Medulla oblongata (tissue), 1 donor: ENCODE results near the gene SLIT1.
"Not testable (repeated sequence)": the region's sequence is repeated elsewhere in the genome, so short reads cannot be mapped to it uniquely, and the experiment has no call there.

Source experiments
- DNase-seq: peaks from one replicate; pipeline ENCODE4 v3.0.0-alpha.2; 2015; ENCODE audit errors: extremely low spot score

The SLIT1 gene

DNA sequence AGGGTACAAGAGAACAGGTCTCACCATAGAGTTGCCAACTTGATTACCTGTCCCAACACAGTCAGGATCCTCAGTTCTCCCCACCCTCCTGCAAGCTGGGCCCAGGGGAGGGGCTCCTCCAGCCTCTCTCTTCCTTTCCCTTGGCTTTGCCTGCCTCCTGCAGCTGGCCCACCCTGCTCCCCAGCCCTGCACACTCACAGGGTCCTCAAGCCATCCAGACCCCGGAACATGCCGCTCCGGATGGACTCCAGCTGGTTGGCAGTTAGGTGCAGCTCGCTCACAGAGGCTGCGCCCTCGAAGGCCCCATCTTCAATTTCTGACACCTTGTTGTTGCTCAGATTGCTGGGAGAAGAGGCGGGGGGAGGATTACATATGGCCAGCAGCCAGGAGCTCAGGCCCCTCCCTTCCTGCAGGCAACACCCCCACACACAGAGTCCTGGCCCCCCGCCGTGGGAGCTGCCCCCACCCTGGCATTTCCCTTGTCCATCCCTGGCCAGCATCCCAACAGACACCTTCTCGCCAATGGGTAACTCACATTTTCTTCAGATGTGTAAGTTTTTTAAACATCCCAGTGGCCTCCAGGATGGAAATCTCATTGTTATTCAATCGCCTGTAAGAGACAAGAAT, 139.2 kb downstream of the SLIT1 start:
- no peak for DNase-seq

DNA sequence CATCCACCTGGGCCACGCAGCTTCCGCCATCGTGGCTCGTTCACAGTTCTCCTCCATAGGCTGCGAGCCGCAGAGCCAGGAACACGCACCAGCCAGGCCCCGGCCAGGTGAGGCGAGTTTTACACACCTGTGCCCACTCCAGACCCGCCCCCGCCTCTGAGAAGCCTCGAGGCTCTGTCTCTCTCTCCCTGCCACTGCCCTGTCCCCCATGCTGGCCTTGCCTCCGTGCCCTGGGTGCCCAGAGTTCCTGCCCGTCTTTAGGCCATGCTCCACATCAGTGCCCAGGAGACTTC, 142.2 kb downstream of the SLIT1 start:
- DNase-seq, result no peak

DNA sequence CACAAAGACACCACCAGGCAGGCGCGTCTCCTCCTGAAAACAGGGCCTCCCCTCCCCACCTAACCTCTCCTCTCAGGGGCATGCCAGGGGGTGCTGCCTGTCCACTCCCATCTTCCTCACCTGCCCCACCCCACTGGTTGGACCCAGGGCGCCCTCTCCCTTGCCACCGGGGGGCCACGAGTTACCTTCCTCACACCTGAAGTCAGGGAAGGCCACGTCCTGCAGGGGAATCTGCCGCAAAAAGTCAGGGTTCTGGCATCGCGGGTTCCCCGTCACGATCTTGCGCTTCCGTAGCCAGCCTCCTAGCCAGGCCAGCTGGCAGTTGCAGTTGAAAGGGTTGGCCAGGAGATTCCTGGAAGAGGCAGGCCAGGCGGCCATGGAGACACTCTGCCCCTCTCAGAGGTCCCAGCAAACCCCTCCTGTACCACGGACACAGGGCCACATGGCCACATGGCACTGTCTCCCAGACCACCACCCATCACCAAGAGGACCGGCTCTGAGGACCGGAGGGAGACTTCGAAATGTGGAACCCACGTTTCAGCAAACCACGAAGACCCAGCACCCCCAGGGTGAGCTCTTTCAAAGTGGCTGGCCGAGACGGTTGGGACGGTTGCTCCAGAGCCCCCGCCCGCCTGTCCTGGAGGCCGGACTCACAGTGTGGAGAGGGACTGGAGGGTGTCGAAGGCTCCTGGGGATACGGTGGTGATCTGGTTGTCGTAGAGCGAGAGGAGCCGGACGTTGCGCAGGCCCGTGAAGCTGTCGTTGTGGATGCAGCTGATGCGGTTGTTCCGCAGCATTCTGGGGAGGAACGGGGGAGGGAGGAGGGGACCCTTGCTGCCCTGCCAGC, 142.8 kb downstream of the SLIT1 start:
- no peak for DNase-seq

DNA sequence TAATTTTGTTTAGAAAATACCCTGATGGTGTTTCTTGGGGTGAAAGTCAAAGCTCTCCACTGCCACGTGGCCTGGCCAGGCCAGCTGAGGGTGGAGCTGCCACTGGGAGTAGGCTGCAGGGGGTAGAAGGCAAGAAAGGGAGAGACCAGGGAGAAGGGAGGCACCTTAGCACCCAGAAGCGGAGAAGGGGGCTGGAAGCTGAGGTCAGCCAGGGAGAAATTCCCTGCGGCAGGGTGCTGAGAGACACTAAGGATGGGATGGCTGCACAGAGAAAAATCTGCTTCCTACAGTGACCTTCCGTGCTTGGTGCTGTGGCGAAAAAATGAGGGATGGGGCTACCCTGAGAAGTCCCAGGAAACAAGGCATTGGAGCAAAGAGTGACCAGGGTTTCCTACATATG, 143.7 kb downstream of the SLIT1 start:
- no peak for DNase-seq

DNA sequence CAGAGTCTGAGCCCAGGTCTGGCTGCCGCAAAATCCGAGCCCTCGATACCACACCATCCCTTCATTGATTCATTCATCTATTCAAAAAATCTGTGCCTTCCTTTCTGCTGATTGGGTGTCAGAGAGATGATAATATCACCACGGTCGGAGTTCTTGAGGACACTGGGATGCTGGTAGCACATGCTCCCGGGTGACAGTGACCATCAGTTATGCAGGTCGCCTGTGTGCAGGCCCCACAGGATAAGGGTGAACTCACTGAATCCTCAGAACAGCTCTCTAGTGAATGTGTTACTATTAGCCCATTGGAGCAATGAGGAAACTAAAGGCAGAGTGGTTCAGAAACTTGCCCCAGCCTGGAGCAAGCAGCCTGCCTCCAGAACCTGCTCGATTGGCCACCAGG, 145.1 kb downstream of the SLIT1 start:
- DNase-seq, result no peak

DNA sequence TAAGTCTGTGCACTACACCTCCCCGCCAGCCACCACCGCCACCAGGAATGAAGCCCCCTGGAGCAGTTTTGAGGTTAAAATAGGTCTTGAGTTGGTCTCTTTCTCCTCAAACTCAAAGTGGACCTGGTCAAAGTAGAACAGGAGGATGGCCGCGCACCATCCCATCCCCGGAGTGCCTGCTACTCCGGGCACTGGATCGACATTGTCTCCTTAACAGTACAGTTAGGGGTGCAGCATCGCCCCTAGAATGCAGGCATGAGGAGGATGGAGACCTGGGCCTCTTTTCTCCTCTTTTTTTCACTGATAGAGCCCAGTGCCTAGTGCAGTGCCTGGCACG, 145.5 kb downstream of the SLIT1 start:
- no peak for DNase-seq

DNA sequence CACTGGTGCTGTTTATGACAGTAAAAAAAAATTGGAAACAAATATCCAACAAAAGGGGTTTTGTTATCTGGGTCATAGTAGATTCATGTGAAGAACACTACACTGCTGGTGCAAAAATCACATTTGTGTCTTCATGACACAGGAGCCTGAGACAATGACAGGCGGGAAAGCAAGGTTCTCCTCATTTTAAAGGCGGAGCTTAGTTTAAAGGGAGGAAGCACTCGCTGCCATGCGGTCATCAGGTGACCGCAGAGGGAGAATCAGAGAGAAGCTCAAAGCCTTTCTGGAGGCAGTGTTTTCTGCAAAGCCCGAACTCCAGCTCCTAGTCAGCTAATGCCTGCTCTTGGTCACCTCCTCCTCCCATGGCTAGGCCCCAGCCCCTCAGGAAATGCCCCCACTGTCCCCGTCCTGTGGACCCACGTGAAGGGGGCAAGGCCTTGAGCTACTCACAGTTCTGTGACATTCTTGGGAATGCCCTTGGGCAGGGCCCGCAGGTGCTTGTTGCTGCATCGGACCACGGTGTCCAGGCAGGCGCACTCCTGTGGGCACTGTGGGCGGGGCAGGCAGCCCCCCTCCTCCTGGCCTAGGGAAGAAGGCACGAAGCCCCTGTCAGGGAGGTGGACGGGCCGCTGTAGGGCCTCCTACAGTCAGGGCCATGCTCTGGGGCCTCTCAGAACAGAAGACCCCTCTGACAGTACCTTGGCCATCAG, 146.1 kb downstream of the SLIT1 start:
- DNase-seq, result no peak

DNA sequence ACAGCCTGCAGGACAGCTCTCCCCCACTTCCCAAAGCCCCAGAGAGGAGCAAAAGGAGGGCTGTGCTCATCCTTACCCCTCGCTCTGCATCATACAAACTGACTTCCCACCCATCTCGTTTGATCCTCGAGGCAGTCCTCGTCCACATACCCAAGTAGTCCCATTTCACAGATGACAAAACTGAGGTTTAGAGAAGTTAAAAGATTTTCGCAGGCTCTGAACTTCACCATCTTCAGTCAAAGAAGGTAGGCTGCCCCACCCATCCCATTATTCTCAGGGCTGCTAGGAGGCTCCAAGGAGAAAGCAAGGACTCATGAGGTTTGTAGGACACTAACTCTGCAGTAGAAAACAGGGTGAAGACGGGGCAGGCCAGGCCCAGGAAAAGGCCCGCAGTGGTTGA, 147.1 kb downstream of the SLIT1 start:
- DNase-seq, result no peak

DNA sequence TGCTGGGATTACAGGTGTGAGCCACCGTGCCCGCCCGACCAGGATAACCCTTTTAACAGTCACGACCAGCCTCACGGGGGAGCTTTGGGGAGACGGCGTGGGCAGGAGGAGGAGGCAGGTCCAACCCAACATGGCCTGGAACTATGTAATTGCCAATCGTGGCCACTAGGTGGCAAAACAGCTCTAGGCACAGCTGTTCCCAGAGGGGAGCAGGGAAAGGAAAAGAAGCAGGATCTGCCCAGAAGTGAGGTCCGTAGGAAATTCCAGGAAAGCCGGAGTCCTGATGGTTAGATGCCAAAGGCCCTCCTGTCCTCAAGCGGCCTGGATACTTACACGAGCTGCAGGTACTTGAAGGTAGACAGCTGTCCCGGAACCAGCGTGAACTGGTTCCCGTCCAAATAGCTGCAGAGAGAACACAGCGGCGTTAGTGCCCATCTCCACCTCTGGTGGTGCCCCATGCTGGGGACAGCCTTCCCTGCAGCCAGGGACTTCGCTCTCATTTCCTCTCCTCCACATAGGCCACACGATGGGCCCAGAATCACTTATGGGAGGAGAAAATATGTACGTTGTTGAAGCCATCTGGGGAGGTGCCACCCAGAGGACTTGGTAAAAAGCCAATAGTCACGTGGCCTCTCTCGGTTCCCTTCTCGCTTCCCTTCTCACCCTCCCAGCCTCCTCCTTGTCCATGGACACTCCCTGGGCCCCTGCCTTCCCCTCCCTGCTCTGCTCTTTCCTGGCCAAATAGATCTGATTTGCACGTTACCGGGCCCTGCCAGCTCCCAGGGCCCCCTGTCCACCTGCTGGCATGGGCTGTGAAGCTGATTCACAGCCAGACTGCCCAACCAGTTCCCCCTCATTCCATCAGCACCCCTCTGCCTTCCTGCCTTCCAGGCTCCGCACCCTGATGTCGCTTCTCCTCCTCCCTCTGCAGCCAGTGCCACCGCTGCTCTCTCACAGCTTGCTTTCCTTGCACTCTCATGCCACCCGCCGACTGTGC, 148.1 kb downstream of the SLIT1 start:
- DNase-seq, result peak; percentile 91

DNA sequence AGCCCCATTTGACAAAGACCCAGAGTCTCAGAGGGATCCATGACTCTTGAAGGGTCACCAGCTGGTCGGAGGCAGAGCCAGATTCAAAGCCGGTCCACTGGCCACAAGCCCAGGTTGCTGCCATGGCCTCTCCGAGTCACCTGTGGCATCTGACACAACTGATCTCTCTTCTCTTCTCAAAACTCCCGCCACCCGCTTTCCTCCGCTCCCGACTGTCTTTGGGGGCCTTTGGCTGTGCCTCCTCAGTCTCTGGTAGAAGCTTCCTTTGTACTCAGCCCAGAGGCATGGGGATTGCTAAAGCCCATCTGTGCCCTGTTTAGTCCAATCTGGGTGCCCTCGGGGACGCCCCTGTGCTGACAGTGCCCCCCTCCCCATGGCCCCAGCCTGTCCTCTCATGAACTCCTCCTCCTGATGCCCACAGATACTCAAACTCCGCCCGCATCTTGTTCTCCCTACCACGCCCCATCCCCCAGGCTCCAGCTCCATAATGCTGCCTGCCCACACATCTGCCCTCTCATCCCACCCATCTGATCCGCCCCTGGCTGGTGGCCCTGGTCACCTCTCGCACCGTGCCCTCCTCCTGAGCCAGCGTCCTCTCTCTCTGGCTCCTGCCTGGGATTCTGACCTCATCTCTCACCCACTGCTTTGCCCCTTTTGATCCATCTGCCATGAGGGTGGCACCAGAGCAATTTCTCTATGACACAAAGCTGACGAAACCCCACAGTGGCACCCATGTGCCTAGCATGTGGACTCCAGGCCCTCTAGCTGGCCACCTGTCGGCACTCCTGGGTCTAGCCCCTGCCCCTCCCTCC, 150.6 kb downstream of the SLIT1 start:
- no peak for DNase-seq

DNA sequence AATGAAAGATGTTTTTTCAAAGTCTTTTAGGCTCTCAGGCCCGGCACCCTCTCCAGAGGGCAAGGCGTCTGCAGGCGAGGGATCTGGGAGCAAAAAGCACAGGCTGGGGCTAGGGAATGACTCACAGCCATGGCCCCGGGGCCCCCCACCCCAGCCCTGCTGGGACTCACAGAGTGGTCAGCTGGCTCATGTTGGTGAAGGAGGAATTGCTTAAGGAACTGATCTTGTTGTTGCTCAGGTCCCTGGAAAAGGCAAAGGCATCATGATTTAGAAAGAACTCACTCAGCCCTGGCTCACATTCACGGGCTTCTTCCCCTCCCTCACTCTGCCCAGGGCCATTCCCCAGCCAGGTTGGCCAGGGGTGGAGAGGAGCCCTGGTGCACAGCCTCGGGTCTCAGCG, 151.5 kb downstream of the SLIT1 start:
- no peak for DNase-seq

DNA sequence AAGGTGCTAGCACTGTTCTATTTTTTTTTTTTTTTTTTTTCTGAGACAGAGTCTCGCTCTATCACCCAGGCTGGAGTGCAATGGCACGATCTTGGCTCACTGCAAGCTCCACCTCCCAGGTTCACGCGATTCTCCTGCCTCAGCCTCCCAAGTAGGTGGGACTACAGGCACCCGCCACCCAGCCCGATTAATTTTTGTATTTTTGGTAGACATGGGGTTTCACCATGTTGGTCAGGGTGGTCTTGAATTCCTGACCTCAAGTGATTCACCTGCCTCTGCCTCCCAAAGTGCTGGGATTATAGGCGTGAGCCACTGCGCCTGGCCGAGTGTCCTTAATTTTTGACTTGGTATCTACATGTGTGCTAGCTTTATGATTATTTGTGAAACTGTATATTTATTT, 151.9 kb downstream of the SLIT1 start:
- DNase-seq, result not testable (repeated sequence)

DNA sequence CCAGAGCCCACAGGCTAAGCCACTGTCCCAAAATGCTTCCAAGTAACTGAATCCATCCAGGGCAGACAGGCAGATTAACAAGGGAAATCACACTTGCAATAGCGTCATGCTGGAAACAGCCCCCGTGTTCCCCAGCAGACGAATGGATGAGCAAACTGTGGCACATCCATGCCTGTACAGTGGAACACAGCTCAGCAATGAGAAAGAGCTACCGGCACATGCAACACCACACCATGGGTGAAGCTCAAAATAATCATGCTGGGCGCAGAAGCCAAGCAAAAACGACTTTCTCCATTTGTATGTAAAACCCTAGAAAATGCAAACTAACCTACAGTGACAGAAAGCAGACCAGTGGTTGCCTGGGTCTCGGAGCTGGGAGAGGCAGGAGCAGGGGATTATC, 153.1 kb downstream of the SLIT1 start:
- DNase-seq, result no peak

DNA sequence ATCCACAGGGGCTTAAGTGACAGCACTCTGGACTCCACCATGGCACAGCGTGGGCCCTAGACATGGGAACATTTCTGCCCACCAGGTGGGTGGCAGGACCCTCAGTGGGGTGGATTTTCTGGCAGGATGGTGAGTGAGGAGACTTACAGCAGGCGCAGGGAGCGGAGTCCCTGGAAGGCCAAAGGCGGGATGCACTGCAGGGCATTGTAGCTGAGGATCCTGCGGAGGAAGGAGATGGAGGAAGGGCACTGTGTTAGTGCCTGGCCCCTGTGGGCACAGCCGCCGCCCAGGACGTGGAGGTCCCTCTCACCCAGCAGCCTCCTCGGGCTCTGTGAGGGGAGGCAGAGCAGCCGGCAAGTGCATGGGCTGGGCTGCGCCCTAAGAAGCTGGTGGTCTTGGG, 154.3 kb downstream of the SLIT1 start:
- DNase-seq, result no peak

DNA sequence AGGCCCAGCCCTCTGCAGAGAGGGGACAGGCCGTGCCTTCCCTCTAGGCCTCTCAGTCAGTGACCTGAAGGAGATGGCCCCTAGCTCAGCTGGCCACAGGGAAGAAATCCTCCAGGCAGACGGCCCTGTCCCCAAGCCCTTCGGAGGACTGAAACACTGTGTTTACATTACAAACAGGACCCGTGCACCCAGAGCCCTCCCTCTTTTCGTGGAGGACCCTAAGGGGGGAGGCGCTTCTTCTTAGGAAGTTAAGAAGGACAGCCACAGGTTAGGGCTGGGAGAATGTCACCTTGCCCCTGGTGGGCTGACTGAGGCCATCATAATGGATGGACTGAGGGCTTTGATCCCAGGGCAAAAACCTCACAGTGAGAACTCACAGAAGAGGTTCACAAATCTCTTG, 154.9 kb downstream of the SLIT1 start:
- DNase-seq, result no peak

DNA sequence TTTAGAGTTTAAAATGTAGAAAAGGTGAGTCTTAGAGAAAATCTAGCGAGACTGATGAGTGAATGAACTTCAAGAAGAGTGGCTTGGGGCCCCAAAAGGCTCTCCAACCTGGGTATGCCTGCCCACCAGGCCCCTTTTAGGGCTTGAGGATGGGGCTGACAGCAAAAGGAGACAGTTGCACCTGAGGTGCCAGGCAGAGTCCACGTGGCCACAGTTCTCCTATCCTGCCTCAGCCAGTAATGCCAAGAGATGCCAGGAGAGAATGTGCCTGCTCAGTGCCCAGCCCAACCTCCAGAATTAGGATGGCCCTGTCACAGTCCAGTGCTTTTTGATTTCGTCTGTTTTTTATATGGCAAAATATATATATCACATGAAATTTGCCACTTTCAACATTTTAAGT, 156.5 kb downstream of the SLIT1 start:
- DNase-seq, result no peak

DNA sequence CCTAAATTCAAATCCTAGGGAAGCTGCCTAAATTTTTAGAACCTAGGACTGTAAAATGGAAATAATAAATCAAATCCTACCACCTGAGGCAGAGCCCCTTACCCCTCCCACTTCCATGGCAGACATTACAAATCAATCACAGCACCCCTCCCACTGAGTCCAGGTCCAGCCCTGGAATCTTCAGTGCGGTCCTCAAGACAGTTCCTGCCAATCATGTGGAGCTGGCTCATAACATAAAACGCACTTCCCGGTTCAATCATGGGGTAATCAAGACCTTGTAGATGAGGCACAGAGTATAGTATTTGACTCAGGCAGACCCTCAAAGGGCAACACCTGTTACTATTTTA, 157.0 kb downstream of the SLIT1 start:
- no peak for DNase-seq

DNA sequence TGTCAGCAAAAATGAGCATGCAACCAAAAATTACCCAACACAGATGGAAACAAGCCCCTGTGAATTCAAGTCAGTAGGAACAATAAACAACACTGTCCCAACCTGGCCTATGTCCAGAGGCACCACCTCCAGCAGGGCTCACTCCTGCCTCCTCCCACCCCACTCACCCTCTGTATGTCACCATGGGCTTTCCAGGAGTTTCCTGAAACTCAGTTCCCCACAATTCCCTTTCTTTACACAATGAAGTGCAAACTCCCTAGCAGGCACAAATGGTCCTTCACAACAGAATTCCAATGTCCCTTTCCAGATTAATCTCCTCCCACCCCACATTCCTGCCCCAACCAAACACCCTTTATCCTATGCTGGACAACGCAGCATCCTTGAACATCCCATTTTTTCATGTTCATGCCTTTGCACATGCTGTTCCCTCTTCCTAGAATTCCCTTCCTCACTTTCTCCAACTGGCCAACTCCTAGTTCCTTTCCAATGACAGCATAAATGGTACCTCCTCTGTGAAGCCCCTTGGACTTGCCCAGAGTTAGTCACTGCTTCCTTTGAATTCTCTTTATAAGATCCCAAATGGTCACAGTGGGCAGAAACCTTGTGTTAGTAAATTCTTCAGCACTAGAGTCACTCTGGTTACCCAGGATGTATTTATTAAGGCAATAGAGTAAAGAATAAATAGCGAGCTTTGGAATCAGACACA, 157.5 kb downstream of the SLIT1 start:
- DNase-seq, result no peak

DNA sequence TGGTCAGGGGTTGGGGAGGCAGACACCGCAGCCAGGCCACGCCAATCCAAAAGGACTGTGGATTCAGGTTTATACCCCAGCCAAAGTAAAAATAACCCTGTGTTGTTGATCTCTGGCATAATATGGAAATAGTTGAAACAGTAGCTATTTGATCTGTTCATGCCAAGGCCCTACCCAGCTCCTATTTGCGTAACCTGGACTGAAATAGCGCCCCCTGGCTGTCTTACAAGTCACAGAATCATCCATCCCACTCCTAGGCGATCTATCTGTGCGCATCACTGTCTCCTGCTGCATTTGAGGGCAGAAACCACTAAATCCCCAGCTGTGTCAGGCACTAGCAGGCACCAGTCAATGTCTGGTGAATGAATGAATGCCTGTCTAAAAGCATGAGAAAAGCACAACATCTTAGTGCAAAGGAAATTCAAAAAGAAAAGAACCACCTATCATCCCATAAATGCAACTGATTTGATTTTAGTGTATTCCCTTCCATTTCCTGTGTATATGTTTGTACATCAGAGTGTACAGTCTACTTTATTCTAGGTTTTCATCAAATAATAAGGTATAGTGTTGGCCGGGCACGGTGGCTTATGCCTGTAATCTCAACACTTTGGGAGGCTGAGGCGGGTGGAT, 160.0 kb downstream of the SLIT1 start:
- peak; percentile 88 for DNase-seq
